ENCODE data around the gene ABCD4.
A peak's percentile ranks its signal among the peaks of the same experiment; 100 is the strongest.

The ABCD4 gene

GRCh38 chr14:74302634-74303569 is at the start of gene ABCD4:
Gene ABCD4, minus strand, starts transcription at chr14:74302934. Its CDS starts 22 bp downstream, at chr14:74302912.
- FAIRE-seq (no peak), DNase-seq (ENCODE audit: insufficient read length, low spot score) (peak; percentile 43)
- peak; percentile 73 for TF ChIP-seq CTCF (IDR thresholded peaks at IDR 0.05; ENCODE audit: insufficient read depth, missing control alignments)

GRCh38 chr14:74350928-74351323 is 48.2 kb upstream of the ABCD4 start:
- TF ChIP-seq CTCF (IDR thresholded peaks at IDR 0.05; ENCODE audit: insufficient read depth, missing control alignments): no peak
- DNase-seq (ENCODE audit: insufficient read length, low spot score) (no peak), FAIRE-seq (no peak)

GRCh38 chr14:74350211-74350927 is 47.6 kb upstream of the ABCD4 start:
- FAIRE-seq: no peak
- DNase-seq (ENCODE audit: insufficient read length, low spot score): no peak
- TF ChIP-seq CTCF (IDR thresholded peaks at IDR 0.05; ENCODE audit: insufficient read depth, missing control alignments): no peak

GRCh38 chr14:74349757-74350156 is 47.0 kb upstream of the ABCD4 start:
- no peak for FAIRE-seq
- TF ChIP-seq CTCF (IDR thresholded peaks at IDR 0.05; ENCODE audit: insufficient read depth, missing control alignments): no peak

GRCh38 chr14:74348735-74349463 is 46.2 kb upstream of the ABCD4 start:
- TF ChIP-seq CTCF (IDR thresholded peaks at IDR 0.05; ENCODE audit: insufficient read depth, missing control alignments): no peak
- FAIRE-seq: no peak
- no peak for DNase-seq (ENCODE audit: insufficient read length, low spot score)

More at GRCh38 chr14:74349757-74350156, 47.0 kb upstream of the ABCD4 start:
- no peak for DNase-seq (ENCODE audit: insufficient read length, low spot score)

- no peak for DNase-seq (ENCODE audit: insufficient read length, low spot score)
- TF ChIP-seq CTCF (IDR thresholded peaks at IDR 0.05; ENCODE audit: insufficient read depth, missing control alignments): no peak
- no peak for FAIRE-seq
These were observed 45.6 kb upstream of the ABCD4 start, which contains the start of gene VRTN for GRCh38 chr14:74348241-74348734. Gene VRTN, plus strand, starts transcription at chr14:74348471. Its CDS starts 8,313 bp downstream, at chr14:74356784.

Measured in D721Med (cell line).